ENCODE results near the gene GEMIN4. TPM values are rescaled to one million over a fixed set of nuclear protein-coding genes. Genes with fewer than 3 reads are reported as not detected.
A peak's percentile ranks its signal among the peaks of the same experiment; 100 is the strongest.

GEMIN4 gene
- total RNA-seq, 1 donor from 2014 or later, result 37.3 TPM

DNA sequence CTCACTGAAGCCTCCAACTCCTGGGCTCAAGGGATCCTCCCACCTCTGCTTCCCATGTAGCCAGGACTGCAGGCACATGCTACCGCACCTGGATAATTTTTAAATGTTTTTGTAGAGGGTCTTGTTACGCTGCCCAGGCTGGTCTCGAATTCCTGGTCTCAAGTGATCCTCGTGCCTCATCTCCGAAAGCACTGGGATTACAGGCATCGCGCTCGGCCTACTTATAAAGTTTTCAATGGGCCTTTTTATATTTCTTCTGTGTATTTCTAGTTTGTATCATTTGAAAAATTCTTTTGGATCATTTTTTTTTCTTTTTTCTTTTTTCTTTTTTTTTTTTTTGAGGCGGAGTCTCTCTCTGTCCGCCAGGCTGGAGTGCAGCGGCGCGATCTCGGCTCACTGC lies 27.0 kb downstream of the GEMIN4 start:
- no peaks in the 10 kb centered on the region for H3K36me3 Mint-ChIP-seq (ENCODE audit: low read depth)
- no peaks in the 10 kb centered on the region for H3K9me3 Mint-ChIP-seq
- no peak overlapping the region for H3K27ac Mint-ChIP-seq (ENCODE audit: unreplicated experiment)
- no peak overlapping the region for H3K4me3 Mint-ChIP-seq
- TF ChIP-seq, protein P1, sequence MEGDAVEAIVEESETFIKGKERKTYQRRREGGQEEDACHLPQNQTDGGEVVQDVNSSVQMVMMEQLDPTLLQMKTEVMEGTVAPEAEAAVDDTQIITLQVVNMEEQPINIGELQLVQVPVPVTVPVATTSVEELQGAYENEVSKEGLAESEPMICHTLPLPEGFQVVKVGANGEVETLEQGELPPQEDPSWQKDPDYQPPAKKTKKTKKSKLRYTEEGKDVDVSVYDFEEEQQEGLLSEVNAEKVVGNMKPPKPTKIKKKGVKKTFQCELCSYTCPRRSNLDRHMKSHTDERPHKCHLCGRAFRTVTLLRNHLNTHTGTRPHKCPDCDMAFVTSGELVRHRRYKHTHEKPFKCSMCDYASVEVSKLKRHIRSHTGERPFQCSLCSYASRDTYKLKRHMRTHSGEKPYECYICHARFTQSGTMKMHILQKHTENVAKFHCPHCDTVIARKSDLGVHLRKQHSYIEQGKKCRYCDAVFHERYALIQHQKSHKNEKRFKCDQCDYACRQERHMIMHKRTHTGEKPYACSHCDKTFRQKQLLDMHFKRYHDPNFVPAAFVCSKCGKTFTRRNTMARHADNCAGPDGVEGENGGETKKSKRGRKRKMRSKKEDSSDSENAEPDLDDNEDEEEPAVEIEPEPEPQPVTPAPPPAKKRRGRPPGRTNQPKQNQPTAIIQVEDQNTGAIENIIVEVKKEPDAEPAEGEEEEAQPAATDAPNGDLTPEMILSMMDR (conservative IDR thresholded peaks at IDR 0.05), result no peak
- H3K4me1 Mint-ChIP-seq, result peaks cover 10% of the 10 kb centered on the region
- no peak for DNase-seq (ENCODE audit: low read depth, low spot score)
- peaks cover 15% of the 10 kb centered on the region for H3K27me3 Mint-ChIP-seq (ENCODE audit: low read depth)

DNA sequence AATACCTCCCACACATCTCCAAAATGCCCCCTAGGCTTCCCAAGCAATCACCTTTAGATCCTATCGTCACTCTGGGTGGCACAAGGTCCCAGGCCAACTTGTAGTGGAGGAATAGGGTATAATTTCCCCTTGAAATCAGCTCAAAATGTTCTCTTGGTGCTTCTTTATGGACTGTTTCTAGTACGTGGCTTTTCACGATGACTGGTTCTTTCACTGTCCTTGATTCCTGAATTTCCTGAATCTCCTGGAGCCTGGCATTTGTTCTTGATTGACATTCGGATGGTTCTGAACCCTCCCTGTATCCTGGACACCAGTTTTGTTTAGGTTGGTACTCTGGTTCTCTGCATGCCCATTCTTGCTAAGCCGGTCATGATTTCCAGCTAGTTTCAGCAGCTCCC lies 30.5 kb downstream of the GEMIN4 start:
- Mint-ChIP-seq H3K9me3 (no peaks in the 10 kb centered on the region), H3K27me3 (ENCODE audit: low read depth) (peaks cover 6% of the 10 kb centered on the region), H3K36me3 (ENCODE audit: low read depth) (no peaks in the 10 kb centered on the region), H3K4me3 (no peak overlapping the region), H3K4me1 (peaks cover 8% of the 10 kb centered on the region), H3K27ac (ENCODE audit: unreplicated experiment) (no peak overlapping the region)
- no peak for DNase-seq (ENCODE audit: low read depth, low spot score)
- TF ChIP-seq, protein P1 (conservative IDR thresholded peaks at IDR 0.05), result no peak

DNA sequence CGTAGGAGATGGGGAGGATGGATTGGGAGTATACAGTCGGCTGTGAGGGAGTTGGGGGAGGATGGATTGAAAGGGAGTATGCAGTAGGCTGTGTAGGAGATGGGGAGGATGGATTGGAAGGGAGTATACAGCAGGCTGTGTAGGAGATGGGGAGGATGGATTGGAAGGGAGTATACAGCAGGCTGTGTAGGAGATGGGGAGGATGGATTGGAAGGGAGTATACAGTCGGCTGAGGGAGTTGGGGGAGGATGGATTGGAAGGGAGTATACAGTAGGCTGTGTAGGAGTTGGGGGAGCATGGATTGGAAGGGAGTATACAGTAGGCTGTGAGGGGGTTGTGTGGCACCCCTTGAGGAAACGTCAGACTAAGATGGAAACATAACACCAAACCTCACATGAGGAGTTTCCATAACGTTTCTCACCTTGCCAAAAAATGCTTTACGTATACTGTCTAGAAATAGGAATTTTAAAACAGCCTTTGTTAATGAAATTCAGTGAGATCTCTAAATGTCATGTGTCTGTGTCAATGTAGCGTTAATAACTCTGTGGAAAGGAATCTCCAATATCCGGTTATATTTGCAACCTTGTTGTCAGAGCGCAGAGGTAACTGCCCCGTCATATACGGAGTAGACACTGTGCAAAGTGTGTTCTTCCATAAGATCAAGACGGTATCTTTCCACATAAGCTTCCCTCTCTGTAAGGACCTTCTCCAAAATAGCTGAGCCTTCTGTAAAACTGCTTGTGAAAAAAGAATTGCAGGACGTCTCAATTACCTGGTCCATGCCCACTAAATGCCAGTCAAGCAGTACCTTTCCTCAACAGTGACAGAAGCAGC lies 31.1 kb downstream of the GEMIN4 start:
- no peaks in the 10 kb centered on the region for H3K36me3 Mint-ChIP-seq (ENCODE audit: low read depth)
- H3K4me3 Mint-ChIP-seq, result no peak overlapping the region
- no peak overlapping the region for H3K27ac Mint-ChIP-seq (ENCODE audit: unreplicated experiment)
- H3K4me1 Mint-ChIP-seq, result peaks cover 4% of the 10 kb centered on the region
- no peaks in the 10 kb centered on the region for H3K27me3 Mint-ChIP-seq (ENCODE audit: low read depth)
- no peak for DNase-seq (ENCODE audit: low read depth, low spot score)
- TF ChIP-seq, protein P1 (conservative IDR thresholded peaks at IDR 0.05), result no peak
- H3K9me3 Mint-ChIP-seq, result no peaks in the 10 kb centered on the region

DNA sequence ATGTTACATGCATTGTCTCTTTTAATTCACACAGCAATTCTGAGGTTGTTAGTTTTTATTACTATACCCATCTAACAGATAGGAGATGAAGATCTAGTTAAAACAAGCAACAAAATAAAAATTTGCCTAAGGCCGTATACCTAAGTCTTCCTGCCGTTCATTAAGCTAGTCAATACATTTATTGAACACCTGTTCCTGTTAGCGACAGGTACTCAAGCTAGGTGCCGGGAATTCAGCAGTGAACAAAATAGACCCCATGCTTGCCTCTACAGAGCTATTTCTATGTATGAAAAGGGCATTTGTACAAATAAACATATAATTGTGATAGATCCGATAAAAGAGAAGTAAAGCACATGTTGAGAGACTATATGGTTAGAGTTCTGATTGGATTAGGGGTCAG lies 34.0 kb downstream of the GEMIN4 start:
- no peaks in the 10 kb centered on the region for H3K9me3 Mint-ChIP-seq

DNA sequence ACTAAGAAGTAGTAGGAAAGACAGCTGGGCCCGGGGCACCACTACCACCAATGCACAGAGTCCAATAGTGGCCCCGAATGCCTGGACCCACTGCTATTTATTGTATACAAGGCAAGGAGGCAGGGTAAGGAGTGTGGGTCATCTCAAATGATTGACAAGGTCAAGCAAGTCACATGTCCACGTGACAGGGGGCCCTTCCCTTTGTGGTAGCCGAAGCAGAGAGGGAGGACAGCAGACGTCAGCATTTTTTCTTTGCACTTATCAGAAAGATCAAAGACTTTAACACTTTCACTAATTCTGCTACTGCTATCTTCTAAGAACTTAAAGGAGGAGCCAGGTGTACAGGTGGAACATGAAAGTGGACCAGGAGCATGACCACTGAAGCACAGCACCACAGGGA lies 43.9 kb downstream of the GEMIN4 start:
- Mint-ChIP-seq H3K4me1 (peaks cover 10% of the 10 kb centered on the region), H3K4me3 (peak overlapping the region; percentile 61), H3K27me3 (ENCODE audit: low read depth) (no peaks in the 10 kb centered on the region), H3K27ac (ENCODE audit: unreplicated experiment) (no peak overlapping the region), H3K36me3 (ENCODE audit: low read depth) (peaks cover 5% of the 10 kb centered on the region), H3K9me3 (no peaks in the 10 kb centered on the region)
- DNase-seq (ENCODE audit: low read depth, low spot score), result no peak
- TF ChIP-seq, protein P1 (conservative IDR thresholded peaks at IDR 0.05), result no peak

More for the DNA sequence above, 34.0 kb downstream of the GEMIN4 start:
- TF ChIP-seq, protein P1 (conservative IDR thresholded peaks at IDR 0.05), result no peak
- H3K27ac Mint-ChIP-seq (ENCODE audit: unreplicated experiment), result no peak overlapping the region
- peak overlapping the region; percentile 50 for H3K4me3 Mint-ChIP-seq
- H3K36me3 Mint-ChIP-seq (ENCODE audit: low read depth), result no peaks in the 10 kb centered on the region
- peaks cover 16% of the 10 kb centered on the region for H3K4me1 Mint-ChIP-seq
- no peaks in the 10 kb centered on the region for H3K27me3 Mint-ChIP-seq (ENCODE audit: low read depth)
- no peak for DNase-seq (ENCODE audit: low read depth, low spot score)
